ENCODE data around the gene DISP3.

The DISP3 gene

GRCh38 chr1:11461531-11462137 is 17.3 kb upstream of the DISP3 start:
- TF ChIP-seq ZFX (IDR thresholded peaks at IDR 0.05; ENCODE audit: borderline replicate concordance) (no peak), CTCF (IDR thresholded peaks at IDR 0.05) (no peak)

GRCh38 chr1:11462224-11462923 is 16.6 kb upstream of the DISP3 start:
- H3K27ac ChIP-seq = no peak overlapping the region
- TF ChIP-seq CTCF (IDR thresholded peaks at IDR 0.05) (no peak), ZFX (IDR thresholded peaks at IDR 0.05; ENCODE audit: borderline replicate concordance) (no peak)

More at GRCh38 chr1:11461531-11462137, 17.3 kb upstream of the DISP3 start:
- H3K27ac ChIP-seq = no peak overlapping the region

GRCh38 chr1:11463177-11463576 is 15.8 kb upstream of the DISP3 start:
- no peak overlapping the region for H3K27ac ChIP-seq
- TF ChIP-seq ZFX (IDR thresholded peaks at IDR 0.05; ENCODE audit: borderline replicate concordance) (no peak), CTCF (IDR thresholded peaks at IDR 0.05) (no peak)

GRCh38 chr1:11465307-11465706 is 13.6 kb upstream of the DISP3 start:
- no peak overlapping the region for H3K27ac ChIP-seq
- TF ChIP-seq CTCF (IDR thresholded peaks at IDR 0.05) (no peak), ZFX (IDR thresholded peaks at IDR 0.05; ENCODE audit: borderline replicate concordance) (no peak)

GRCh38 chr1:11466416-11466815 is 12.5 kb upstream of the DISP3 start:
- no peak for TF ChIP-seq ZFX (IDR thresholded peaks at IDR 0.05; ENCODE audit: borderline replicate concordance)
- no peak for TF ChIP-seq CTCF (IDR thresholded peaks at IDR 0.05)
- H3K27ac ChIP-seq = no peak overlapping the region

GRCh38 chr1:11468878-11469277 is 10.1 kb upstream of the DISP3 start:
- no peak overlapping the region for H3K27ac ChIP-seq
- TF ChIP-seq CTCF (IDR thresholded peaks at IDR 0.05) = no peak
- no peak for TF ChIP-seq ZFX (IDR thresholded peaks at IDR 0.05; ENCODE audit: borderline replicate concordance)

- TF ChIP-seq CTCF (IDR thresholded peaks at IDR 0.05) = no peak
- TF ChIP-seq ZFX (IDR thresholded peaks at IDR 0.05; ENCODE audit: borderline replicate concordance) = no peak
Observed at GRCh38 chr1:11470912-11471311, 8.0 kb upstream of the DISP3 start.

More at GRCh38 chr1:11470912-11471311, 8.0 kb upstream of the DISP3 start:
- H3K27ac ChIP-seq = no peak overlapping the region

Measured in 22Rv1 (cell line).